GM18951 (cell line): ENCODE measurements around the gene SEMA6A.

ENCODE experiments used
- POLR2A ChIP-seq: IDR thresholded peaks from 4 replicates; pipeline ENCODE4 v1.6.1; 2011; ENCODE audit warnings: mild to moderate bottlenecking; ENCODE audit not compliant: insufficient read length, insufficient read depth; ENCODE audit errors: extremely low read depth
- in situ Hi-C: fragments of 300-500 bp; cut with MboI; formaldehyde crosslinking; loops from one replicate; pipeline ENCODE4 v1.12.0; 2022; ENCODE audit warnings: low sequenced_read_pairs, mixed read lengths, inconsistent platforms; ENCODE audit not compliant: unreplicated experiment

SEMA6A gene

DNA sequence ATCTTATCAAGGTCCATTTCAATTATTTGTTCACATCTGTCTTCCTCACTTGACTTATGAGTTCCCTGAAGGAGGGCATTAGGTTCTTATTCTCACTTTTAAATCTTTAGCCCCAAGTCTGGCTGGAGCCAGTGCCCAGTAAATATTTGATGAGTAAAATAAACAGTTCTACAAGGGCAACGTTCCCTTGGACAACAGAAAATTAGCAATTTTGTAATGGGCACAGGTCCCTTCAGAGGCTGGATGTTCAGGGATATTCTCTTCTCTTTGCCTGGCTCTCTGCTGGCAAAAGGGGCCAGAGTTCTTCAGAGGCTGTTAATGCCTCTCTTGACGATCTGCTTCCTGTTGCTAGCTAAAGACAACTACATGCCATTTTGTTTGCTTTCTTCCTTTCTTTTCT, 149.7 kb downstream of the SEMA6A start:
- in situ Hi-C loops: no loop called here
- no peak for TF ChIP-seq POLR2A

DNA sequence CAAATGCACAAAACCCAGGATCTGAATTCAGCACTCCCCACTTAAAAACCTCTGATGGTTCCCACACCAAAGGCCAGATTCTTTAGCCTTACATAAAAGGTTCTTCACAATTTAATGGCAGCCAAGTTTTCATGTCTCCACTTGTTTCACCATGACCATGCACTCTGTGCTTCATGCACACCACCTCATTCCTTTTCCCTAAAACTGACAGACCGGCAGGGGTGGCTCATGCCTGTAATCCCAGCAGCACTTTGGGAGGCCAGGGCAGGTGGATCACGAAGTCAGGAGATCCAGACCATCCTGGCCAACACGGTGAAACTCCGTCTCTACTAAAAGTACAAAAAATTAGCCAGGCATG, 150.4 kb downstream of the SEMA6A start:
- in situ Hi-C loops: no loop called here
- TF ChIP-seq POLR2A: no peak

DNA sequence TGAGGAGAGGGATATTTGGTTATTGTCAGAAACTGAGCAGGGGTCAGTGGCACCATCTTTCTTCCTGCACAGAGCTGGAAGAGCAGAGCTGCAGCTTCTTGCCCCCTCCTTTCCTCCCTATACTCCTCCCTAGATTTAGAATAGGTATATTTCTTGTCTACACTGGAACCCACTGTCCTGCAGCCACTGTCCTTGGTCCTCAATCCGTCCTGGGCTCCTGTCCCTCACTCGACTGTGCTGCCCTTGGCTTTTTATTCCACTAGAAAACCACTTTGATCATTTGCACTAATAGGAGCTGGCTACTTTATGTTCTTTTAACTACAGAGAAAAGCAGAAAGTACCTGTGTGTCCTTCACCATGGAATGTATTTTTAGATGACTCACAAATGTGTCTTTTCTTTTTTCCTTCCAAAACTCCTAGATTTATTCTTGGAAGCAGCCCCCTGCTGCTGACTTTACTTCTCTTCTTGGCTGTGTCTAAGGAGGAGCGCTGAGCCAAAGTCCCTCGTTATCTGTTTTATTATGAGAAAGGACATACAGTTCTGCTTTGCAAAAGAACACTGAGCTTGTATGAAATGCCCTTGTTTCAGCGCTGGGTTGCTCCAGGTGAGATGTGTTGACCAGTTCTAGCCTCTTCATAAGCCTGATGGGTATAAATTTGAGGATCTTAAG, 150.9 kb downstream of the SEMA6A start:
- no peak for TF ChIP-seq POLR2A
- in situ Hi-C loops: no loop called here

DNA sequence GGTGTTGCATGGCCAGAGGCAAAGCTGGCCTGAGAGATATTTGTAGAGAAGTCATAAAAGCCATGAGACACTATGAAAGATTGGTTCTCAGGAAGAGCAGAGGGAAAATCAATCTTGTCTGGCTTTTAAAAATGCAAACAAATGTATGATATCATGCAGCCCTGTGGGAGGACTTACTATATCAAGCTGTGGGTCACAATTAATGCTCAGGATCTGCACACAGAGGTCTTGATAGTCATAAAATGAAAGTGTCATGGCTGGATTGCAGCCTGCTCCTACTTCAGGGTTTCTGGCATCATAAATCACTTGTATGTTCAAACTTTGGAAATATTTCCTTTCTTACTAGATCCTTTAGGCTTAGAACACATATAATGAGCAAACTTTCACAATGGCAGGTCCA, 151.5 kb downstream of the SEMA6A start:
- in situ Hi-C loops: no loop called here
- TF ChIP-seq POLR2A: no peak

DNA sequence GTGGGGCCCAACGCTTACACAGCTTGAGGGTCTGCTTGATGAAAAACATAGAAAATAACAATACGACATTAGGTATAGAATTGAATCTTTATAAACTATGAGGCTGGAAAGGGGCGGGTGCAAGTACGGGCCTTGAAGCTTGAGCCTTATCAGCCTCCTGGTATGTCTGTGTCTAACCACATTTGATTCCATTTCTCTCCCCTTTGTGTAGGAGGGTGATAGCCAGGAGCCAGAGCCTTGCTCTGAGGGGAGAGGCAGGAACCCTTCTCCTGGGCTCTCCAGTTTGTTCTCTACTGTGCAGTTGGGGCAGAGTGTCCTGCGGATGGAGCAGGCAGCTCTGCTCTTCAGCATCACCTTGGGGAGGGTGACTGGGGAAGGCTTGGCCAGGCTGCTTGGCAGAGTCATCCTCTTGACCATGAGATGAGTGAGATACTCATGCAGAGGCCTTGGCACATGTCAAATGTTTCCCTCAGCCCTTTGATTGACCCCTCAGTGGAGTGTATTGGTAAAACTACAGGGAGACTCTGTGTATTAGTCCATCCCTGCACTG, 153.5 kb downstream of the SEMA6A start:
- TF ChIP-seq POLR2A: no peak
- in situ Hi-C loops: no loop called here

DNA sequence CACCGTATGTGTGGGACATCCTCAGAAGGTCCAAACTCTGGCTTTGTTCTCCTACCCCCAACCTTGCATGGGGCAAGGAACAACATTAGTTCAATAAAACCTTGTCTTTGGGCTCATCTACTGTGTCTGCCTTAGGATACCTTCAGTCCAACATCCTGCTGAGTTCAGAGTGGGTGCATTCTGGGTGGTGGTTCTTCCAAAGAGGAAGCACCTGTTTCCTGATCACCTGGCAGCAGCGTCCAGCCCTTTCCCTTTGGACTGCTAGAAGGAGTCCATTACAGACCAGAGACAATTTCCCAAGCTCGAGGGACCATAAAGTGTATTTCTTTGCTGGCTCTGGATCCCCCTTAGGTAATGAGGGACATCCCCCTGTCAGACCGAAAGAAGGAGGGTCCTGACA, 154.1 kb downstream of the SEMA6A start:
- TF ChIP-seq POLR2A: no peak

DNA sequence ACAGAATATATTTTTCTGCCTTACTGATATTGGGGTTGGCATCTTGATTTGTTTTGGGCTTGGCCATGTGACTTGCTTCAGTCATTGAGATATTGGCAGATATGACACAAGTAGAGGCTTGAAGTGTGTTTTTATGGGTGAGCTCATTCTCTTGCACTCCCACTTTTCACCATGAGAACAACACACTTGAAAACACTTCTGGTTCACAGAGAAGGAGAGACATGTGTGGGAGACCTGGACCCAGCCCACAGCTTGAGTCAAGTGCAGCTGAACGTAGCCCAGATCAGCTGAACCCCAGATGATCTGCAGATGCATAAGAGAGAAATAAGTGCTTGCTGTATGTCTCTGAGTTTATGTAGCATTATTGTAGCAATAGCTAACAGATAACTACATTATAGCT, 155.4 kb downstream of the SEMA6A start:
- in situ Hi-C loops: no loop called here
- TF ChIP-seq POLR2A: no peak

More for the DNA sequence above, 154.1 kb downstream of the SEMA6A start:
- in situ Hi-C loops: no loop called here

DNA sequence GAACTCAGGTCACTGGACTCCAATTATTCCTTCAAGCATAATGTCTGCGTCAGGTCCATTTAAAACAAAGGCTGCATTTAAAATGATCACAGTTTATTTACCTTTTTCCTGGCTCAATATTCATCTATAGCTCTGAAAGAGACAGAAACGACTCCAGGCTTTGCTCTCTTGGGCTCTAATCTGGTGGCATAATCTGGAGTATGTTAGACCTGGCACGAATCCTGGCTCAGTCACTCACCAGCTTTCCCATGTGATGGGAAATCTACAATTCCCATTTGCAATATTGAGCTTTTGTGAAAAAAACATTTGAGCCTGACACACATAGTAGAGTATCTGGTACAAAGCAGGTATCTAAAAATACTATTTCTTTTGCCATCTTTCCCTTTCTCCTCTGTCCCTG, 155.8 kb downstream of the SEMA6A start:
- in situ Hi-C loops: no loop called here
- TF ChIP-seq POLR2A: no peak

DNA sequence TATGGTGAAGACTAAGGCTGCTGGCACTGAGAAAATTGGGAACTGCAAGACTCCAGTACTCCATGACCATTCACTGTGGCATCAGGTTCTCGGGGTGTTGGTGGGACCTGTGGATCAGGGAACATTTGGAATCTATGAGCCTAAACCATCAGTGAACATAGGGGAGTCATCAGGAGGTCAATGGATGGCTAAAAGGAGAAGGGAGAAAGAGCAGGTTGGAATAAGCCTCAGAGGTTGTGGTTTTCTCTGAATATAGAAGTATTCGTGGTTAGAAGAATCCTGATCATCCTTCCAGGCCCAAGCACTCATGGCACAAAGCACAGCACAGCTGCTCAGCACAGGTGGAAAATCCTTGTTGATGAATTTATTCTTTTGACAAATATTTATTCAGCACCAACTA, 156.6 kb downstream of the SEMA6A start:
- in situ Hi-C loops: no loop called here
- TF ChIP-seq POLR2A: no peak

DNA sequence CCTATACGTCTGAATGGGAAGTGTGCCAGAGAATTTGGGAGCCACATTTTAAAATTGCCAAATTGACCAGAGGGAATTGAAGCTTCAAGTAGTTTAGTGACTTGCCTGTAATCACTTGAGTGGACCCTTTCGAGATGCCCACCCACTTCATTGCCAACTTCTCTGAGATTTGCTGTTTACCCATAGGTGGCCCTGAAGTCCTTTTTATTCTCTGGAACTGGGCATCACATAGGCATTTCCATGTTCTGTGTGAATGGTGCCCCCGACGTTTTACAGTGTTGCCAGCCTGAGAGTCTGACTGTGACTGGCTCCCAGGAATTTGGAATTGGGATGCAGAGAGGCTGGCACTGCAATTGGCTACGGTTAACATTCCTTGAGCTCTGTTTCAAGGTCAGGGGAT, 158.6 kb downstream of the SEMA6A start:
- no peak for TF ChIP-seq POLR2A
- in situ Hi-C loops: no loop called here

DNA sequence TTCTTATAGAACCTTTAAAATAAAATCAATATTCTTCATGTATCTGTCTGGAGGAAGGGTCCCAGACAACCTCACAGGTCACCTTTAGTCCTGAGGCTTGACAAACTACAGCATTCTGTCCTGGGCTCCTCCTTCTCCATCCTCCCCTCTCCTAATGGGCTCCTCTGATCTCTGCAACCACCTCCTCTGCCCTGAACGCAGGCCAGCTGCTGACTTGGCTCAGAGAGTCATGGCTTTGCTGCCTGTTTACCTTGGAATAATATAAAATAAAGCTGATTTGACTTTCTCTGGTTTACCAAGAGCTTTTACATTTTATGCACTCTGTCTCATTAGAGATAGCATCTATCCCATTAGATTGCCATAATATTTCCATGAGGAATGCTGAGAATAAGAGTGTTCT, 159.4 kb downstream of the SEMA6A start:
- in situ Hi-C loops: no loop called here
- no peak for TF ChIP-seq POLR2A

DNA sequence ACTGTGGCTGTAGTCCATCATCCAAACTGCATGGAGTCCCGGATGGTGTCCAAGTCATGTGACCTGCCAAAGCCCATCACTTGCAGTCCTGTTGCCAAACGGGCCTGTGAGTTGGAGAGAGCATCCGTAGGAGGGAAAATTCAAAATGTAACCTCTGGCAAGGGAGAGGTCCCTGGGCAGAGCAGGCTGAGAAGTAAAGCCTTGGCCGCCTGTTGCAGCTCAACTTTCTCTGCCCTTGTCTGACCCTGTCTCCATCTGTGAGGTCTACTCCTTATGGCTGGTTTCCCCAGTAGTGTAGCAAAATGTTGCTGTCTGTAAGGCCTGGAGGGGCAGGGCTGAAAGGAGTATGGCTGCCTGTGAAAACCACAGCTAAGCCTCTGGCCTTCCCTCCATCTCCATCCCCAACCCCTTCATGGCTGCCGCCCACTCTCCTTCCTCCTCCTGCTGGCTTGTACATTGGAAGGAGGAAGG, 163.5 kb downstream of the SEMA6A start:
- TF ChIP-seq POLR2A: no peak

DNA sequence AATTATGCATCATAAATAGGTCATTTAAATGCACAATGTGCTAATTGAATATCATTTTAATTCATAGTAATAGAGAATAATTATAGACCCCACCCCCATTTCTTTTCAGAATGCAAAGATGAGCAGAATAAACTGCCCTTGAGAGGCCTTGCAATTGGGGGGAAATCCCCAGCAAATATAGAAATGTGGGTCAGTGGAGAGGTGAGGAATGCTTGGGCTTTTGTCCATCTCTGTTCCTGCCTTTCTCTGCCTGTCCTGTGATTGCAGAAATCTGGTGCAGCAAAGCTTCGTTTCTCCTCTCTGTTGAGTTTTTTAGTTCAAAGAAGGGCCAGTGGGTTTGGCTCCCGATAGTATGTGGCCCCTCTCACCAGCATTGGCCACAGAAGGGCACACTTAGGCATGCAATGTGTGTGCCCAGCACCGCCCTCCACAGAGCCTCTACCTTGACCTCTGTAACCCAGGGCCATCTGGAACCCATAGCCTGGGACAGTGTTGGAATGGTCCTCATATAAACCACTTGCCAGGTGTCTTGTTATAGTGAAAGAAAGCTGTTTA, 164.2 kb downstream of the SEMA6A start:
- TF ChIP-seq POLR2A: no peak
- in situ Hi-C loops: no loop called here

More for the DNA sequence above, 163.5 kb downstream of the SEMA6A start:
- in situ Hi-C loops: no loop called here

DNA sequence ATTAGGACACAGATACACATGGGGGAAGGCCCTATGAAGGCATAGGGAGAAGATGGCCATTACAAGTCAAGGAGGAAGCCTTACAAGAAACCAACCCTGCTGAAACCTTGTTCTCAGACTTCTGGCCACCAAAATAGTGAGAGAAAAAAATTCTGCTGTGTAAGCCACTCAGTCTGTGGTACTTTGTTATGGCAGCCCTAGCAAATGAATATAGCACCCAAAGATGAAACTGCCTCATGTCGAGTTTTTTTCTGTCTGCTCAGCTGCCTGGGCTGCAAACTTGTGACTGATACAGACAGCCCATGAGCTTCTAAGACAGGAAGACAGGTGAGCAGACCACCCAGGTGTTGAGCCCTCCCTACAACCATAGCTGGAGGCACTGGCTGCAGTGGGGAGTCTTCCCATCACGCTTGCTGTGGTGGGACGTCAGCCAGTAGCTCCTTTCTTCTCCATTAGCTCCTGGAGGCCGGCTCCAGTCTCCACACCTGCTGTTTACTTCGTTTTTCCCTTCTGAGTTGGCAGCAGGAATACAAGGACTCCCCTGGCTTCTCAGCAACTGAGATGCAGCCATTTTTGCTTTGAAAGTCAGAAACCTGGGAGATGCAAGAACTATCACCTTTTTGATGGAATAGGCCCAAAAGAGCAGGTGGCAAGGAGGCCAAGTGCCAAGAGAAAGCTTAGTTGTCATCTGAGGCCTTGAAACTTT, 164.9 kb downstream of the SEMA6A start:
- no peak for TF ChIP-seq POLR2A
- in situ Hi-C loops: no loop called here

DNA sequence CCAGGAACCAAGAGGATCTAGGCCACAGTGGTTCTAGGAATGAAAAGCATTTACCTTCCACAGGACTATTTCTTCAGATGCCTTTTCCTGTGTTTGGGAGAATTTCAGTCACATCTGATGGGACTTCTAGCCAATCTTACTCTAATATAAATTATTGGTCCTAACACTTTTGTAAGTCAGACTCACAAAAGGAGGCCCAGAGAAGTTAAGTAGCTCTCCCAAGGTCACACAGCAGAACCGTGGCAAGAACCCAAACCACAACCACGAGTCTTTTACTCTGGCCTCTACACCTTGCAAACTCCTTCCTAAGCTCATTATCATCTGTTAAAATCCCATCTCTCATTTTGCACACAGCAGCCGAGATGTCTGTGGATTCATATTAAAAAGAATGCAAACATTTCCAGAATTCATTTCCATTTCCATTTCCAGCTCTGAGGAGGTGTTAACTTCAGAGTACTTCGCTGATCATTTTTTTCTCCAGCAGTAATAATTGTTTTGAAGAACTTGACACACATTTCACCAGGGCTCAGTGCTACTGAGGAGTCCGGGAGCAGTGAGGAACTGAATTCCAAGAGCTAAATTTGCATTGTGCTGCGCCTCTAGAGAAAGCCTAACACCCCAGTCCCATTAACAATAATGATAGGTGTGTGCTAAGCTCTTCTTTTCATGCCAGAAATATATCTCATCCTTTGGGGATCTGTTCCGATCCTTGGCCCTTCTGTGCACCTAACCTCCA, 168.1 kb downstream of the SEMA6A start:
- in situ Hi-C loops: no loop called here
- no peak for TF ChIP-seq POLR2A
